GM13976 (cell line): Measurements from ENCODE around the gene FBXW11.

Experiments used
- DNase-seq: peaks from one replicate; pipeline ENCODE4 v3.0.0; 2012; ENCODE audit warnings: low spot score
- in situ Hi-C: fragments of 300-500 bp; cut with MboI; formaldehyde crosslinking; loops from one replicate; pipeline ENCODE4 v1.12.0; 2022; ENCODE audit warnings: low sequenced_read_pairs, mixed read lengths, inconsistent platforms; ENCODE audit not compliant: unreplicated experiment
- TF ChIP-seq, protein P1 (sequence below): IDR thresholded peaks from 2 replicates; pipeline ENCODE4 v1.5.1; 2012; ENCODE audit warnings: borderline replicate concordance, mild to moderate bottlenecking; ENCODE audit not compliant: insufficient read depth; ENCODE audit errors: extremely low read depth, missing control alignments, control extremely low read depth

The FBXW11 gene

GRCh38 chr5:171961117-171961516 is 45.3 kb downstream of the FBXW11 start:
- in situ Hi-C loops, result no loop called here
- TF ChIP-seq, protein P1, sequence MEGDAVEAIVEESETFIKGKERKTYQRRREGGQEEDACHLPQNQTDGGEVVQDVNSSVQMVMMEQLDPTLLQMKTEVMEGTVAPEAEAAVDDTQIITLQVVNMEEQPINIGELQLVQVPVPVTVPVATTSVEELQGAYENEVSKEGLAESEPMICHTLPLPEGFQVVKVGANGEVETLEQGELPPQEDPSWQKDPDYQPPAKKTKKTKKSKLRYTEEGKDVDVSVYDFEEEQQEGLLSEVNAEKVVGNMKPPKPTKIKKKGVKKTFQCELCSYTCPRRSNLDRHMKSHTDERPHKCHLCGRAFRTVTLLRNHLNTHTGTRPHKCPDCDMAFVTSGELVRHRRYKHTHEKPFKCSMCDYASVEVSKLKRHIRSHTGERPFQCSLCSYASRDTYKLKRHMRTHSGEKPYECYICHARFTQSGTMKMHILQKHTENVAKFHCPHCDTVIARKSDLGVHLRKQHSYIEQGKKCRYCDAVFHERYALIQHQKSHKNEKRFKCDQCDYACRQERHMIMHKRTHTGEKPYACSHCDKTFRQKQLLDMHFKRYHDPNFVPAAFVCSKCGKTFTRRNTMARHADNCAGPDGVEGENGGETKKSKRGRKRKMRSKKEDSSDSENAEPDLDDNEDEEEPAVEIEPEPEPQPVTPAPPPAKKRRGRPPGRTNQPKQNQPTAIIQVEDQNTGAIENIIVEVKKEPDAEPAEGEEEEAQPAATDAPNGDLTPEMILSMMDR, result no peak
- DNase-seq, result peak; percentile 59

- TF ChIP-seq, protein P1, result no peak
- DNase-seq, result no peak
- in situ Hi-C loops, result no loop called here
These were observed 48.7 kb downstream of the FBXW11 start for GRCh38 chr5:171957591-171958251.

DNA sequence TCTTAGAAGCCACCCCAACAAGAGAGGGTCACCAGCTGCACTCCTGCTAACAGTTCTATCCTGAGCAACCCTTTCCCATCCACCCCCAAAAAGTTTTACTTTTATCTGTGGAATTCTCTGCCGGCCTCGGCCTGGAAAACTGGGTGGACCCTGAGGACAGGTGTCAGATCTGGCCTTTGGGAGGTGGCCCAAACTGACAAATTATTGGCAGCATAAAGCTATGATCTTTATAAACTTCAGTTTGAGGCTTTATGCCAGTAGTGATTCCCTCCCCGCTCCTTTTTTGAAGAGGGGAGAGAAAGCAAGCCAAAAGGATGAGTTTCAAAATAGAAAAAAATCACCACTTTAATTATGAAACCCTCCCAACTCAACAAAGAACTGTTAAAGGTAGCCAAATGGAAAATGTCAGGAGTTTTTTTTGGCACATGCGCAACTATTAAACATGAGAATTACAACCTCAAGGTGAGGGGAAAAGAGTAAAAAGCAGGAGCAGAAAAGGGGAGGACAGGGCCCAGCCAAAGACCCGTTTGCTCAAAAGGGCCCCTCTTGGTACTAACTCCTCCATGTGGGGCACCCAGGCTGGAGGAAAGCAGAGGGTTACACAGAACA is 49.4 kb downstream of the FBXW11 start:
- in situ Hi-C loops, result no loop called here
- no peak for DNase-seq
- TF ChIP-seq, protein P1, result no peak

- in situ Hi-C loops, result no loop called here
- TF ChIP-seq, protein P1, result no peak
- DNase-seq, result no peak
These were observed 50.1 kb downstream of the FBXW11 start for GRCh38 chr5:171956314-171956713.

DNA sequence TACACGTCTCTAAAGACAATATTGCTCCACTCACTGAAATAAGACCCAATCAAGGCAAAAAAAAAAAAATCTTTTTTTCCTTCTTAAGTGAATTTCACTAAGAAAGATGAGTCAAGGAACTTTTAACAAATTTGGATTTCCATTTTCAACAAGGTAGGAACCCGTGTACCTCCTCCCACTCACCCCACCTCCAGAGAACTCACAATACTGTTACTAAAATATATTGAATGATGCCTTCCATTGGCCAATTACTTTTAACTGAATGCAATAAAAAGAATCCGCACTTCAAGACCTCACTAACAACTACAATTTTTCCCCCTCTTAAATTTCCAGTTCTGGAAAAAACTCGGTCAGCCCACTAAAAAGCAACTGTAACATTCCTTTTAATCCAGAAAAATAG is 50.7 kb downstream of the FBXW11 start:
- no peak for DNase-seq
- TF ChIP-seq, protein P1, result no peak
- in situ Hi-C loops, result no loop called here

DNA sequence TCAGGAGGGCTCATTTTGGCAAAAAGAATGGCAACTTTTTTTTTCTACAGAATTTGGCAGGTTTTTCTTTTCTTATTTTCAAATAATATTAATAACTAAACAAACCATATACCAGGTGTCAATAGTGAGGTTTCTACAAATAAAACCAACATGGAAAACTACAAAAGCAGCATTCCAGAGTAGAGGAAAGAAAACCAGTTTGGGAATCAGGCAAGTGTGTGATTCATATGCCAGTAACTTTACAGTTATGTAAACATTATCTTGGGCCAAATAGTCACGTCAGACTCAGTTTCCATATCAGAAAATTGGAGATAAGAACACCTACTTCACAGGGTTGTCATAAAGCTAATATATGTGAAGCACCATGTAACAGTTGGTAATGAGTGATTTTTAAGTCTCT is 51.7 kb downstream of the FBXW11 start:
- no peak for DNase-seq
- TF ChIP-seq, protein P1, result no peak
- in situ Hi-C loops, result no loop called here
